ENCODE data around the gene ALB. TPM values are rescaled to one million over a fixed set of nuclear protein-coding genes. Genes with fewer than 3 reads are reported as not detected.

Gene ALB
- total RNA-seq, 2 experiments from 2014 or later: not detected

GRCh38 chr4:73418677-73419076 lies 14.6 kb downstream of the ALB start:
- no peak for ATAC-seq
- CTCF ChIA-PET: interaction anchor here (1.6 kb wide), 1 partner anchor 28 kb away, joined by 4 read pairs; no protein-coding TSS in a partner anchor
- H3K9me3 Mint-ChIP-seq (ENCODE audit: low read depth): no peaks in the 10 kb centered on the region
- POLR2A ChIA-PET: no interaction called here
- no peaks in the 10 kb centered on the region for H3K27me3 Mint-ChIP-seq
- intact Hi-C loops (cut with DNase I, micrococcal nuclease): no loop called here
- no peak overlapping the region for H3K4me3 Mint-ChIP-seq
- no peaks in the 10 kb centered on the region for H3K4me1 Mint-ChIP-seq
- no peak overlapping the region for H3K27ac Mint-ChIP-seq
- DNase-seq: no peak
- peaks cover 1% of the 10 kb centered on the region for H3K36me3 Mint-ChIP-seq (ENCODE audit: low read depth)

GRCh38 chr4:73419106-73420038 lies 15.3 kb downstream of the ALB start:
- intact Hi-C loops (cut with DNase I, micrococcal nuclease): no loop called here
- DNase-seq (no peak), ATAC-seq (no peak)
- no peaks in the 10 kb centered on the region for H3K27me3 Mint-ChIP-seq
- peaks cover 1% of the 10 kb centered on the region for H3K36me3 Mint-ChIP-seq (ENCODE audit: low read depth)
- H3K27ac Mint-ChIP-seq: no peak overlapping the region
- H3K4me3 Mint-ChIP-seq: no peak overlapping the region
- POLR2A ChIA-PET: no interaction called here
- no peaks in the 10 kb centered on the region for H3K9me3 Mint-ChIP-seq (ENCODE audit: low read depth)
- no peaks in the 10 kb centered on the region for H3K4me1 Mint-ChIP-seq
- CTCF ChIA-PET: interaction anchor here (1.6 kb wide), 1 partner anchor 27 kb away, joined by 4 read pairs; no protein-coding TSS in a partner anchor

- DNase-seq (no peak), ATAC-seq (no peak)
- no peaks in the 10 kb centered on the region for H3K27me3 Mint-ChIP-seq
- intact Hi-C loops (cut with DNase I, micrococcal nuclease): no loop called here
- no peak overlapping the region for H3K4me3 Mint-ChIP-seq
- H3K36me3 Mint-ChIP-seq (ENCODE audit: low read depth): peaks cover 1% of the 10 kb centered on the region
- no peaks in the 10 kb centered on the region for H3K4me1 Mint-ChIP-seq
- H3K27ac Mint-ChIP-seq: no peak overlapping the region
- H3K9me3 Mint-ChIP-seq (ENCODE audit: low read depth): no peaks in the 10 kb centered on the region
- CTCF ChIA-PET: no interaction called here
- POLR2A ChIA-PET: no interaction called here
These were observed 16.5 kb downstream of the ALB start for GRCh38 chr4:73420615-73421014.

- intact Hi-C loops (cut with DNase I, micrococcal nuclease): no loop called here
- Mint-ChIP-seq H3K36me3 (ENCODE audit: low read depth) (peaks cover 1% of the 10 kb centered on the region), H3K9me3 (ENCODE audit: low read depth) (no peaks in the 10 kb centered on the region), H3K27ac (no peak overlapping the region), H3K4me3 (no peak overlapping the region), H3K27me3 (peaks cover 7% of the 10 kb centered on the region), H3K4me1 (no peaks in the 10 kb centered on the region)
- ChIA-PET CTCF (interaction anchor here (1.3 kb wide), 1 partner anchor 25 kb away, joined by 4 read pairs; no protein-coding TSS in a partner anchor), POLR2A (no interaction called here)
- DNase-seq: no peak
- ATAC-seq: no peak
These were observed 17.8 kb downstream of the ALB start for GRCh38 chr4:73421708-73422457.

- no peak overlapping the region for H3K27ac Mint-ChIP-seq
- ATAC-seq (no peak), DNase-seq (no peak)
- intact Hi-C loops (cut with DNase I, micrococcal nuclease): no loop called here
- H3K27me3 Mint-ChIP-seq: peaks cover 7% of the 10 kb centered on the region
- no peaks in the 10 kb centered on the region for H3K4me1 Mint-ChIP-seq
- no peak overlapping the region for H3K4me3 Mint-ChIP-seq
- ChIA-PET POLR2A (no interaction called here), CTCF (interaction anchor here (1.3 kb wide), 1 partner anchor 24 kb away, joined by 4 read pairs; no protein-coding TSS in a partner anchor)
- peaks cover 1% of the 10 kb centered on the region for H3K36me3 Mint-ChIP-seq (ENCODE audit: low read depth)
- no peaks in the 10 kb centered on the region for H3K9me3 Mint-ChIP-seq (ENCODE audit: low read depth)
These were observed 18.3 kb downstream of the ALB start for GRCh38 chr4:73422458-73422752.

GRCh38 chr4:73423184-73423583 lies 19.1 kb downstream of the ALB start:
- intact Hi-C loops (cut with DNase I, micrococcal nuclease): no loop called here
- DNase-seq (no peak), ATAC-seq (no peak)
- ChIA-PET POLR2A (no interaction called here), CTCF (no interaction called here)
- Mint-ChIP-seq H3K36me3 (ENCODE audit: low read depth) (peaks cover 1% of the 10 kb centered on the region), H3K9me3 (ENCODE audit: low read depth) (no peaks in the 10 kb centered on the region), H3K4me3 (no peak overlapping the region), H3K4me1 (no peaks in the 10 kb centered on the region), H3K27ac (no peak overlapping the region), H3K27me3 (peaks cover 7% of the 10 kb centered on the region)

- ChIA-PET CTCF (no interaction called here), POLR2A (no interaction called here)
- peaks cover 7% of the 10 kb centered on the region for H3K27me3 Mint-ChIP-seq
- intact Hi-C loops (cut with DNase I, micrococcal nuclease): no loop called here
- no peak overlapping the region for H3K4me3 Mint-ChIP-seq
- no peaks in the 10 kb centered on the region for H3K4me1 Mint-ChIP-seq
- no peaks in the 10 kb centered on the region for H3K9me3 Mint-ChIP-seq (ENCODE audit: low read depth)
- H3K27ac Mint-ChIP-seq: no peak overlapping the region
- DNase-seq (no peak), ATAC-seq (no peak)
- no peaks in the 10 kb centered on the region for H3K36me3 Mint-ChIP-seq (ENCODE audit: low read depth)
These were observed 22.6 kb downstream of the ALB start for GRCh38 chr4:73426666-73427065.

- no peak overlapping the region for H3K4me3 Mint-ChIP-seq
- H3K9me3 Mint-ChIP-seq (ENCODE audit: low read depth): no peaks in the 10 kb centered on the region
- H3K36me3 Mint-ChIP-seq (ENCODE audit: low read depth): no peaks in the 10 kb centered on the region
- H3K27me3 Mint-ChIP-seq: peaks cover 10% of the 10 kb centered on the region
- DNase-seq (no peak), ATAC-seq (no peak)
- ChIA-PET POLR2A (no interaction called here), CTCF (no interaction called here)
- no peaks in the 10 kb centered on the region for H3K4me1 Mint-ChIP-seq
- H3K27ac Mint-ChIP-seq: no peak overlapping the region
- intact Hi-C loops (cut with DNase I, micrococcal nuclease): no loop called here
These were observed 25.0 kb downstream of the ALB start for GRCh38 chr4:73429118-73429517.

GRCh38 chr4:73429826-73430587 lies 25.9 kb downstream of the ALB start:
- ATAC-seq (no peak), DNase-seq (no peak)
- intact Hi-C loops (cut with DNase I, micrococcal nuclease): no loop called here
- Mint-ChIP-seq H3K27ac (no peak overlapping the region), H3K4me3 (no peak overlapping the region), H3K36me3 (ENCODE audit: low read depth) (no peaks in the 10 kb centered on the region), H3K4me1 (no peaks in the 10 kb centered on the region), H3K9me3 (ENCODE audit: low read depth) (no peaks in the 10 kb centered on the region), H3K27me3 (peaks cover 11% of the 10 kb centered on the region)
- POLR2A ChIA-PET: no interaction called here
- CTCF ChIA-PET: interaction anchor here (1.2 kb wide), 1 partner anchor 8 kb away, joined by 3 read pairs; no protein-coding TSS in a partner anchor

GRCh38 chr4:73431813-73432168 lies 27.7 kb downstream of the ALB start:
- no peak overlapping the region for H3K4me3 Mint-ChIP-seq
- intact Hi-C loops (cut with DNase I, micrococcal nuclease): no loop called here
- no peaks in the 10 kb centered on the region for H3K9me3 Mint-ChIP-seq (ENCODE audit: low read depth)
- no peaks in the 10 kb centered on the region for H3K36me3 Mint-ChIP-seq (ENCODE audit: low read depth)
- peaks cover 5% of the 10 kb centered on the region for H3K27me3 Mint-ChIP-seq
- no peaks in the 10 kb centered on the region for H3K4me1 Mint-ChIP-seq
- DNase-seq (no peak), ATAC-seq (no peak)
- POLR2A ChIA-PET: no interaction called here
- H3K27ac Mint-ChIP-seq: no peak overlapping the region
- CTCF ChIA-PET: interaction anchor here (0.9 to 1.2 kb wide), 3 partner anchors 12 to 73 kb away, joined by 3 to 6 read pairs (median 3); no protein-coding TSS in a partner anchor

- ChIA-PET CTCF (interaction anchor here (0.9 to 1.2 kb wide), 3 partner anchors 11 to 72 kb away, joined by 3 to 6 read pairs (median 3); no protein-coding TSS in a partner anchor), POLR2A (no interaction called here)
- H3K4me1 Mint-ChIP-seq: no peaks in the 10 kb centered on the region
- no peak overlapping the region for H3K27ac Mint-ChIP-seq
- DNase-seq: no peak
- H3K4me3 Mint-ChIP-seq: no peak overlapping the region
- H3K9me3 Mint-ChIP-seq (ENCODE audit: low read depth): no peaks in the 10 kb centered on the region
- intact Hi-C loops (cut with DNase I, micrococcal nuclease): no loop called here
- H3K36me3 Mint-ChIP-seq (ENCODE audit: low read depth): no peaks in the 10 kb centered on the region
- H3K27me3 Mint-ChIP-seq: peaks cover 4% of the 10 kb centered on the region
- no peak for ATAC-seq
These were observed 28.3 kb downstream of the ALB start for GRCh38 chr4:73432169-73433000.
